H1 (cell line): ENCODE data around the gene MAML3. TPM values are rescaled to one million over a fixed set of nuclear protein-coding genes. Genes with fewer than 3 reads are reported as not detected.

ENCODE experiments used
- CBX5 ChIP-seq: fragments of 300-800, 300-1000 bp; sonication (generic); IDR thresholded peaks from 2 replicates; pipeline ENCODE4 v1.7.1; 2016; ENCODE audit warnings: antibody characterized with exemption, low read length, low read depth
- CTBP2 ChIP-seq: IDR thresholded peaks from 2 replicates; pipeline ENCODE4 v1.7.0; 2011; ENCODE audit warnings: borderline replicate concordance, mild to moderate bottlenecking, moderate library complexity, mixed read lengths, low read length; ENCODE audit not compliant: insufficient read depth, insufficient read length
- HDAC2 ChIP-seq, 2 experiments: fragments of 300-600 bp in 1 of 2; sonication (generic) in 1 of 2; IDR thresholded peaks; 2 replicates each; pipeline ENCODE4 v1.6.1; 2011 to 2012; ENCODE audit warnings: low read depth in 2 of 2, low read length in 2 of 2, mild to moderate bottlenecking in 2 of 2, moderate library complexity in 2 of 2, borderline replicate concordance in 1 of 2, inconsistent platforms in 1 of 2
- JUND ChIP-seq: IDR thresholded peaks from 2 replicates; pipeline ENCODE4 v1.6.1; 2011; ENCODE audit warnings: mild to moderate bottlenecking, improper control_type of control experiment, low read length
- RNF2 ChIP-seq: fragments of 200-900, 300-1000 bp; sonication (generic); IDR thresholded peaks from 2 replicates; pipeline ENCODE4 v1.7.1; 2016; ENCODE audit warnings: borderline replicate concordance, low read depth, mild to moderate bottlenecking, antibody characterized with exemption, low read length; ENCODE audit not compliant: poor library complexity, severe bottlenecking; ENCODE audit errors: missing control alignments
- SIN3A ChIP-seq, 2 experiments: IDR thresholded peaks in 1 of 2; conservative IDR thresholded peaks in 1 of 2; 2 replicates each; pipeline ENCODE4 v1.6.1; 2011 to 2012; ENCODE audit warnings: low read length in 2 of 2, improper control_type of control experiment in 1 of 2, low read depth in 1 of 2, mild to moderate bottlenecking in 1 of 2
- polyA plus RNA-seq, 7 experiments: library from polyadenylated mRNA; depleted of rRNA in 3 of 7; stranded (reverse) in 5 of 7; unstranded in 2 of 7; fragments of >200 nt in 5 of 7; fragments of 200-250 nt in 2 of 7; gene quantifications; 1 replicate in 5 of 7; 2 replicates in 1 of 7; 4 replicates in 1 of 7; pipeline versions ENCODE4 v1.2.1 to v1.2.3, GENCODE V29; 2011 to 2013; ENCODE audit warnings: missing spikeins in 2 of 7, mixed read lengths in 2 of 7
- total RNA-seq: library from RNA; stranded (reverse); fragmentation: NEBNext Ultra II Directional; extraction: Animal tissue kit (Norgen Biotek cat#: 25700); gene quantifications from 2 replicates; pipeline ENCODE4 v1.2.1, GENCODE V29; 2021
- TF ChIP-seq, protein P1 (sequence below): fragments of 300-600 bp; sonication (generic); IDR thresholded peaks from 2 replicates; pipeline ENCODE4 v1.7.1; 2012; ENCODE audit warnings: low read length, moderate library complexity, mild to moderate bottlenecking, inconsistent platforms; ENCODE audit not compliant: insufficient replicate concordance

The MAML3 gene
- total and polyA plus RNA-seq, 2 of the 8 experiments (the other 6 are each of a cell fraction or from before 2014, with no cell fraction given): 2.1 to 5.7 TPM

DNA sequence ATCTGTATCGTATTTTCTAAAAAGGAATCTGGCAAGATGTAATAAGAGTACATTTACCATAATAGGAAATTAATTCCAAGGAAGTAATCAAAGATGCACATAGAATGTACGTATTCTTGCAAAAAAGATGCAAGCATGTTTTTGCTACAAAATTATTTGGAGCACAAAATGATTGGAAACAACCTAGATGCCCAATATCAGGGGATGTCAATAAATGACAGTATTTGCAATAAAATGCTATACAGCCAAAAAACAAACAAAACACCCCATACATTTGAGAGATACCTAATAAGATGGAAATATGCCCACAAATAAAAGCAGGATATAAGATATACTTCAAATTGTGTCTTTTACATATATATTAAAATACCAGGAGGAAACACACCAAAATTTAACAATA, 29.3 kb upstream of the MAML3 start (continued):
- TF ChIP-seq, protein P1, sequence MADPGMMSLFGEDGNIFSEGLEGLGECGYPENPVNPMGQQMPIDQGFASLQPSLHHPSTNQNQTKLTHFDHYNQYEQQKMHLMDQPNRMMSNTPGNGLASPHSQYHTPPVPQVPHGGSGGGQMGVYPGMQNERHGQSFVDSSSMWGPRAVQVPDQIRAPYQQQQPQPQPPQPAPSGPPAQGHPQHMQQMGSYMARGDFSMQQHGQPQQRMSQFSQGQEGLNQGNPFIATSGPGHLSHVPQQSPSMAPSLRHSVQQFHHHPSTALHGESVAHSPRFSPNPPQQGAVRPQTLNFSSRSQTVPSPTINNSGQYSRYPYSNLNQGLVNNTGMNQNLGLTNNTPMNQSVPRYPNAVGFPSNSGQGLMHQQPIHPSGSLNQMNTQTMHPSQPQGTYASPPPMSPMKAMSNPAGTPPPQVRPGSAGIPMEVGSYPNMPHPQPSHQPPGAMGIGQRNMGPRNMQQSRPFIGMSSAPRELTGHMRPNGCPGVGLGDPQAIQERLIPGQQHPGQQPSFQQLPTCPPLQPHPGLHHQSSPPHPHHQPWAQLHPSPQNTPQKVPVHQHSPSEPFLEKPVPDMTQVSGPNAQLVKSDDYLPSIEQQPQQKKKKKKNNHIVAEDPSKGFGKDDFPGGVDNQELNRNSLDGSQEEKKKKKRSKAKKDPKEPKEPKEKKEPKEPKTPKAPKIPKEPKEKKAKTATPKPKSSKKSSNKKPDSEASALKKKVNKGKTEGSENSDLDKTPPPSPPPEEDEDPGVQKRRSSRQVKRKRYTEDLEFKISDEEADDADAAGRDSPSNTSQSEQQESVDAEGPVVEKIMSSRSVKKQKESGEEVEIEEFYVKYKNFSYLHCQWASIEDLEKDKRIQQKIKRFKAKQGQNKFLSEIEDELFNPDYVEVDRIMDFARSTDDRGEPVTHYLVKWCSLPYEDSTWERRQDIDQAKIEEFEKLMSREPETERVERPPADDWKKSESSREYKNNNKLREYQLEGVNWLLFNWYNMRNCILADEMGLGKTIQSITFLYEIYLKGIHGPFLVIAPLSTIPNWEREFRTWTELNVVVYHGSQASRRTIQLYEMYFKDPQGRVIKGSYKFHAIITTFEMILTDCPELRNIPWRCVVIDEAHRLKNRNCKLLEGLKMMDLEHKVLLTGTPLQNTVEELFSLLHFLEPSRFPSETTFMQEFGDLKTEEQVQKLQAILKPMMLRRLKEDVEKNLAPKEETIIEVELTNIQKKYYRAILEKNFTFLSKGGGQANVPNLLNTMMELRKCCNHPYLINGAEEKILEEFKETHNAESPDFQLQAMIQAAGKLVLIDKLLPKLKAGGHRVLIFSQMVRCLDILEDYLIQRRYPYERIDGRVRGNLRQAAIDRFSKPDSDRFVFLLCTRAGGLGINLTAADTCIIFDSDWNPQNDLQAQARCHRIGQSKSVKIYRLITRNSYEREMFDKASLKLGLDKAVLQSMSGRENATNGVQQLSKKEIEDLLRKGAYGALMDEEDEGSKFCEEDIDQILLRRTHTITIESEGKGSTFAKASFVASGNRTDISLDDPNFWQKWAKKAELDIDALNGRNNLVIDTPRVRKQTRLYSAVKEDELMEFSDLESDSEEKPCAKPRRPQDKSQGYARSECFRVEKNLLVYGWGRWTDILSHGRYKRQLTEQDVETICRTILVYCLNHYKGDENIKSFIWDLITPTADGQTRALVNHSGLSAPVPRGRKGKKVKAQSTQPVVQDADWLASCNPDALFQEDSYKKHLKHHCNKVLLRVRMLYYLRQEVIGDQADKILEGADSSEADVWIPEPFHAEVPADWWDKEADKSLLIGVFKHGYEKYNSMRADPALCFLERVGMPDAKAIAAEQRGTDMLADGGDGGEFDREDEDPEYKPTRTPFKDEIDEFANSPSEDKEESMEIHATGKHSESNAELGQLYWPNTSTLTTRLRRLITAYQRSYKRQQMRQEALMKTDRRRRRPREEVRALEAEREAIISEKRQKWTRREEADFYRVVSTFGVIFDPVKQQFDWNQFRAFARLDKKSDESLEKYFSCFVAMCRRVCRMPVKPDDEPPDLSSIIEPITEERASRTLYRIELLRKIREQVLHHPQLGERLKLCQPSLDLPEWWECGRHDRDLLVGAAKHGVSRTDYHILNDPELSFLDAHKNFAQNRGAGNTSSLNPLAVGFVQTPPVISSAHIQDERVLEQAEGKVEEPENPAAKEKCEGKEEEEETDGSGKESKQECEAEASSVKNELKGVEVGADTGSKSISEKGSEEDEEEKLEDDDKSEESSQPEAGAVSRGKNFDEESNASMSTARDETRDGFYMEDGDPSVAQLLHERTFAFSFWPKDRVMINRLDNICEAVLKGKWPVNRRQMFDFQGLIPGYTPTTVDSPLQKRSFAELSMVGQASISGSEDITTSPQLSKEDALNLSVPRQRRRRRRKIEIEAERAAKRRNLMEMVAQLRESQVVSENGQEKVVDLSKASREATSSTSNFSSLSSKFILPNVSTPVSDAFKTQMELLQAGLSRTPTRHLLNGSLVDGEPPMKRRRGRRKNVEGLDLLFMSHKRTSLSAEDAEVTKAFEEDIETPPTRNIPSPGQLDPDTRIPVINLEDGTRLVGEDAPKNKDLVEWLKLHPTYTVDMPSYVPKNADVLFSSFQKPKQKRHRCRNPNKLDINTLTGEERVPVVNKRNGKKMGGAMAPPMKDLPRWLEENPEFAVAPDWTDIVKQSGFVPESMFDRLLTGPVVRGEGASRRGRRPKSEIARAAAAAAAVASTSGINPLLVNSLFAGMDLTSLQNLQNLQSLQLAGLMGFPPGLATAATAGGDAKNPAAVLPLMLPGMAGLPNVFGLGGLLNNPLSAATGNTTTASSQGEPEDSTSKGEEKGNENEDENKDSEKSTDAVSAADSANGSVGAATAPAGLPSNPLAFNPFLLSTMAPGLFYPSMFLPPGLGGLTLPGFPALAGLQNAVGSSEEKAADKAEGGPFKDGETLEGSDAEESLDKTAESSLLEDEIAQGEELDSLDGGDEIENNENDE: no peak
- TF ChIP-seq CTBP2 (no peak), HDAC2 (IDR thresholded peaks at IDR 0.05; ENCODE audit: borderline replicate concordance in 1 of 2, low read depth in 2 of 2, low read length in 2 of 2) (no peak), SIN3A (conservative IDR thresholded peaks at IDR 0.05 in 1 of 2, IDR thresholded peaks at IDR 0.05 in 1 of 2; ENCODE audit: low read depth in 1 of 2, low read length in 2 of 2) (no peak), CBX5 (no peak), JUND (no peak), RNF2 (no peak)
